HG03280 (cell line): ENCODE data around the gene NDUFV2.

Experiments used
- ATAC-seq: cut with Tn5 transposase; IDR thresholded peaks from one replicate; pipeline ENCODE4 v1.9.1; 2021; ENCODE audit warnings: mild to moderate bottlenecking, moderate library complexity; ENCODE audit not compliant: unreplicated experiment

Gene NDUFV2

GRCh38 chr18:9102508-9103375 is at the start of gene NDUFV2:
Gene NDUFV2 (plus strand): TSS chr18:9102699. CDS start chr18:9102744, 45 bp downstream.
- peak; percentile 96 for ATAC-seq

GRCh38 chr18:9053814-9054213 is 48.7 kb upstream of the NDUFV2 start:
- ATAC-seq = no peak

GRCh38 chr18:9055185-9055584 is 47.3 kb upstream of the NDUFV2 start:
- ATAC-seq = no peak

- ATAC-seq = no peak
These were observed 46.9 kb upstream of the NDUFV2 start for GRCh38 chr18:9055626-9056025.

GRCh38 chr18:9057646-9058045 is 44.9 kb upstream of the NDUFV2 start:
- no peak for ATAC-seq

DNA sequence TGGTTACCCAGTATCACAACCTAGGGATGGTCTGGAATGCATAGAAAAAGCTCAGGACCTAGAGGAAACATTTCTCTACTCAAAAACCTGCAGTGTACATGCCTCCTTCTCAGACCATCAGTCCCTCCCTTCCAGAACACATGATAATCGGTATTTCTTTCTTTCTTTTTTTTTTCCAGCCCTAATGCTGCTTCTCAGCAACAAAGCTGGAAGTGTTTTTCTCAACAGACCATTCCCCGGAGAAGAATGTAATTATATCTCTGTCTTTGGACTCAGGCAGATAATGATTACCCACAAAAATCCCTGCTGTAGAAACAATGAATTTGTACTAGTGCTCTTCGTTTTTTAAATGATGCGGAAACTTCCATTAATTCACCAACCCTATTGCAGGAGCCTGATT is 44.1 kb upstream of the NDUFV2 start:
- ATAC-seq = no peak

GRCh38 chr18:9062418-9062751 is 40.1 kb upstream of the NDUFV2 start:
- no peak for ATAC-seq

GRCh38 chr18:9065864-9066263 is 36.6 kb upstream of the NDUFV2 start:
- ATAC-seq = no peak

DNA sequence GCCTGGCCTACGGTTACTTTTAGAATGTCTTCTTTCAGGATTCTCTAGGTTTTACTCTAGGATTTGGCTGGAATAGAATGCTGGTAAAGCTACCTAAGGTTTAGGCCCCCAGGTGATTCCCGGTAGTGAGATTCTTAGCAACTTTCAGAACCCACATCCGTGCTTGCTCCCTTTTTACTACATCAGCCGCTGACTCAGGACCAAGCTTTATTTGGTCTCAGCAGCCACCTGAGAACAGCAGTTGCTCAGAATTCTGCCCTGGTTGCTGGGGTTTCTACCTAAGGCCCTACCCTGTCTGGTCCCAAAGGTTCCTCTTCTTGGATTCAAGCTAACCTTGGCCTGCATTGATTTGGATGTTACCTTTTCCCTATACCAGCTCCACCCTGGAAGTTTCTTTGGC is 36.1 kb upstream of the NDUFV2 start:
- peak; percentile 25 for ATAC-seq

DNA sequence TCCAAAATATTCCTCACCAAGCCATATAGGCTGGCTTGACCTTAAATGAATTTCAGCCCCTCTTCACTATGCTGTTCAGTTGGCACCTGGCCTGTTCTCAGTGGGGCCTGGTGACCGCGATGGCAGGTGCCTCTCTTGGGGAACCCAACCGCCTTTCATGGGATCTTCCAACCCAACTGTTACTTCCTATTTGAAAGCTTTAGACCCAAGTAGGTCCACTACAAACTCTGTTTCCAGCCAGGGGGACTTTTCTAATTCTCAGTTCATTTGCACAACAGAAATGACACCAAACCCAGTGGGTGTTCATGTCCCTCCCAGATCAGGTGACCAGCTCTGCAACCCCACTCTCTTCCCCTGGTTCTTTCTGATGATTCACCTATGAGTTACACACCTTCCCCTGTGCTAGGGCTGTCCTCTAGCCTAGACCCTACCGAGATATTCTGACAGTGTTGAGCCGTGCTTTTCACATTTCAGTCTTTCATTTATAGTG is 35.6 kb upstream of the NDUFV2 start:
- ATAC-seq = peak; percentile 78

- no peak for ATAC-seq
These were observed 34.7 kb upstream of the NDUFV2 start for GRCh38 chr18:9067823-9068222.

GRCh38 chr18:9068346-9068745 is 34.2 kb upstream of the NDUFV2 start:
- ATAC-seq = no peak

DNA sequence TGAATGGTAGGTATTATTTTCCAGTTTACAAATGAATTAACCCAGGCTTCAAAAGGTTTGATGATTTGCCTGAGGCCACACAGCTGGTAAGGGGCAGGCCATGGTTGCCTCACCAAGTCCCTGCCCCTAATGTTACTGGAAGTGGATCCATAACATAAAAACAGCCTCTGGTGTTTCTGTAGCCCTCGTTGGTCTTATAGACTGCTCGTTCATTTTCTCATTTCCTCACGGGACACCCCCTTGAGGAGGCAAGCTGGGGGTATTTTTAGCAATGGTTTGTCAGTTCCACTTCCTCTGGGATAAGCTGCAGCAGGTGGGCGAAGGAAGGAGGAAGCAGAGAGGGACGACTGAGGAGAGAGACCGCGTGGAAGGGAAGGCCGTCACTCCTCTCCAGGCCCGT is 32.9 kb upstream of the NDUFV2 start:
- ATAC-seq = no peak

- ATAC-seq = no peak
These were observed 32.3 kb upstream of the NDUFV2 start for GRCh38 chr18:9070212-9070611.

GRCh38 chr18:9079818-9080528 is 22.5 kb upstream of the NDUFV2 start:
- ATAC-seq = no peak

DNA sequence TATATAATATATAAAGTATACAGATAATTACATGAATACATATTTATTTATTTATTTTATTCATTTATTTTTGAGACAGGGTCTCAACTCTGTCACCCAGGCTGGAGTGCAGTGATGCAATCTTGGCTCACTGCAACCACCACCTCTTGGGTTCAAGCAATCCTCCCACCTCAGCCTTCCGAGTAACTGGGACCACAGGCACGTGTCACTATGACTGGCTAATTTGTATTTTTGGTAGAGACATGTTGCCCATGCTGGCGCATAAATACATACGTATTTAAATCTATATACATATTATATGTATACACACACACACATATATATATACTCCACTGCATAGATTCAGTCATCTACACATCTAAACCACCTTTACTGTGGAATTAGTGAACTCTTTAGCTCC is 20.6 kb upstream of the NDUFV2 start:
- no peak for ATAC-seq

- ATAC-seq = peak; percentile 82
These were observed 19.6 kb upstream of the NDUFV2 start for GRCh38 chr18:9082711-9083510.

DNA sequence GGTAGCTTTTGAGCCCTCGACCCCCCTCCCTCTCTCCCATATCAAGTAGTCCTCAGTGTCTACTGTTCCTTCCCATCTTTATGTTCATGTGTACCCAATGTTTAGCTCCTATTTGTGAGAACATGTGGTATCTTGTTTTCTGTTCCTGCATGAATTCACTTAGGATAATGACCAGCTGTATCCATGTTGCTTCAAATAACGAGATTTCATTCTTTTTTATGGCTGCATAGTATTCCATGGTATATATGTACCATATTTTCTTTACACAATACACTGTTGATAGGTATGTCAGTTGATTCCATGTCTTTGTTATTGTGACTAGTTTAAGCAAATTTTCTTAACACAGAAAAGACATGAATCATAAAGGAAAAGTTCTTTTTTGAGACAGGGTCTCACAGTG is 16.5 kb upstream of the NDUFV2 start:
- ATAC-seq = no peak

DNA sequence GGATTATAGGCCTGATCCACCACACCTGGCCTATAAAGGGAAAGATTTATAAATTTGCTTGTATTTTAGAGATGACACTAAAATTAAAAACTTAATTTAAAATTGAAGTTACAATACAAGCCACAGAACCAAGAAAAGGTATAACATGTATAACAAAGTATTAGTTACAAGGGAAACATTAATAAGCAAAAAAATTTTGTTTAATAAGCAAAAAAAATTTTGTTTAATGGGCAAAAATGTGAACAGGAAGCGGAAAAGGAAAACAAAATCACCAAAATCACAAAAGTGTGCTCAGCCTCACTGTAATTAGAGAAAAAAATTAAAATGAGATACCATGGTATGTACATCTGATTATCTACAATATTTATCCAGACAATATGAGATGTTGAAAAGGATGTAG is 15.9 kb upstream of the NDUFV2 start:
- ATAC-seq = no peak

DNA sequence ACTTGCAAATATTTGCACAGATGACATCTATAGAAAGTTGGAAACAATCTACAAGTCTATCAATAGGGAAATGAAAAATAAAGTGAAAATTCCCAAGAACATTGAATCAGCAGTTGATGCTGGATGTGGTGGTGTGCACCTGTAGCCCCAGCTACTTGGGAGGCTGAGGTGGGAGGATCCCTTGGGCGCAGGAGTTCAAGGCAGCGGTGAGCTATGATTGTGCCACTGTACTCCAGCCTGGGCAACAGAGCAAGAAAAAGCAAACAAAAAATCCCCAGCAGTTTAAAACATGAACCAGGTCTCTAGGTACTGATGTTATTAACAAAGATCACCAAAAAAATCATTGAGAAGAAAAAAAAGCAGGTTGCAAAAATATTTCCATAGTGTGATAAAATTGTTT is 15.4 kb upstream of the NDUFV2 start:
- no peak for ATAC-seq

DNA sequence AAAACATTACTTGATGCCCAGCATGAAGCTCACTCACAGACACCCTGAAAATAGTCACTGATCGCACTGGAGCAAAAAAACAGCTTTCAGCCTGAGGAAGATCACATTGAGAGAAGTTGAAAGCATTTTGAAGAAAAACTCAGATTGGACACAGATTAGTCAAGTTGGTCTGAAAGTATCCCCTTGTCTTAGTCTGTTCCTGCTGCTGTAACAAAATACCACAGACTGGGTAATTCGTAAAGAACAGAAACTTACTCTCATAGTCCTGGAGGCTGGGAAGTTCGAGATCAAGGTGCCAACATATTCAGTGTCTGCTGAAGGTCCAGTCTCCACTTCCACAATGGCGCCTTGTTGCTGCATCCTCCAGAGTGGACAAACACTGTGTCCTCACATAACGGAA is 14.2 kb upstream of the NDUFV2 start:
- no peak for ATAC-seq
